Neural progenitor cell (in vitro differentiated cells): ENCODE data around the gene PPFIA1. TPM values are rescaled to one million over a fixed set of nuclear protein-coding genes. Genes with fewer than 3 reads are reported as not detected.

Source experiments
- DNase-seq: peaks from one replicate; pipeline ENCODE4 v3.0.0-alpha.2; 2016; ENCODE audit warnings: low spot score
- H2AFZ ChIP-seq: fragments of 200-600 bp; sonication (generic); replicated peaks from 2 replicates; pipeline ENCODE4 v1.6.1; 2016; ENCODE audit warnings: antibody characterized with exemption
- H3F3A ChIP-seq: fragments of 200-600 bp; sonication (generic); 2 replicates; pipeline ENCODE4 v1.6.1; 2016; ENCODE audit warnings: antibody characterized with exemption, low read depth
- H3K27ac ChIP-seq: fragments of 200-600 bp; sonication (generic); 2 replicates; pipeline ENCODE4 v1.5.1; 2016; ENCODE audit warnings: mild to moderate bottlenecking
- H3K27me3 ChIP-seq: fragments of 200-600 bp; sonication (generic); 2 replicates; pipeline ENCODE4 v1.6.1; 2016; ENCODE audit warnings: mild to moderate bottlenecking, moderate library complexity
- H3K36me3 ChIP-seq: fragments of 200-600 bp; sonication (generic); 2 replicates; pipeline ENCODE4 v1.5.1; 2016
- H3K4me1 ChIP-seq: fragments of 200-600 bp; sonication (generic); 2 replicates; pipeline ENCODE4 v1.6.1; 2016; ENCODE audit warnings: mixed run types
- H3K4me2 ChIP-seq: fragments of 200-600 bp; sonication (generic); 2 replicates; pipeline ENCODE4 v1.6.1; 2016
- H3K4me3 ChIP-seq: fragments of 200-600 bp; sonication (generic); 2 replicates; pipeline ENCODE4 v1.5.1; 2016
- H3K79me2 ChIP-seq: fragments of 200-600 bp; sonication (generic); 2 replicates; pipeline ENCODE4 v1.6.1; 2016; ENCODE audit warnings: low read depth
- H3K9ac ChIP-seq: fragments of 200-600 bp; sonication (generic); 2 replicates; pipeline ENCODE4 v1.6.1; 2016
- H3K9me3 ChIP-seq: fragments of 200-600 bp; sonication (generic); 2 replicates; pipeline ENCODE4 v1.5.1; 2016; ENCODE audit warnings: low read depth
- H4K20me1 ChIP-seq: fragments of 200-600 bp; sonication (generic); 2 replicates; pipeline ENCODE4 v1.6.1; 2016; ENCODE audit warnings: low read depth
- H3K27ac Mint-ChIP-seq: 3 replicates; pipeline ENCODE4 v1.8.0; 2021; ENCODE audit warnings: mixed read lengths
- H3K27me3 Mint-ChIP-seq: 2 replicates; pipeline ENCODE4 v1.8.0; 2022; ENCODE audit warnings: low read depth, mild to moderate bottlenecking, inconsistent platforms, moderate library complexity, mixed read lengths; ENCODE audit not compliant: insufficient read depth
- H3K36me3 Mint-ChIP-seq: 3 replicates; pipeline ENCODE4 v1.8.0; 2021; ENCODE audit warnings: mixed read lengths
- H3K4me1 Mint-ChIP-seq: 3 replicates; pipeline ENCODE4 v1.8.0; 2021; ENCODE audit warnings: mixed read lengths
- H3K4me3 Mint-ChIP-seq: 3 replicates; pipeline ENCODE4 v1.8.0; 2021; ENCODE audit warnings: mild to moderate bottlenecking, moderate library complexity, mixed read lengths
- H3K9me3 Mint-ChIP-seq: 3 replicates; pipeline ENCODE4 v1.8.0; 2020; ENCODE audit warnings: mixed read lengths
- EZH2 ChIP-seq: fragments of 200-600 bp; sonication (generic); IDR thresholded peaks from 2 replicates; pipeline ENCODE4 v1.6.1; 2017; ENCODE audit warnings: antibody characterized with exemption, mild to moderate bottlenecking, moderate library complexity
- EZH2phosphoT487 ChIP-seq: fragments of 200-600 bp; sonication (generic); IDR thresholded peaks from 2 replicates; pipeline ENCODE4 v1.6.1; 2017; ENCODE audit warnings: antibody characterized with exemption
- total RNA-seq: library from RNA; depleted of rRNA; stranded (reverse); fragments of >200 nt; gene quantifications from 2 replicates; pipeline ENCODE4 v1.2.3, GENCODE V29; 2015; ENCODE audit warnings: low replicate concordance
- TF ChIP-seq, protein P1 (sequence below): fragments of 200-600 bp; sonication (generic); IDR thresholded peaks from 2 replicates; pipeline ENCODE4 v1.5.1; 2017; ENCODE audit warnings: antibody characterized with exemption, mild to moderate bottlenecking

Gene PPFIA1
- total RNA-seq, 1 donor from 2014 or later: 42.6 TPM

DNA sequence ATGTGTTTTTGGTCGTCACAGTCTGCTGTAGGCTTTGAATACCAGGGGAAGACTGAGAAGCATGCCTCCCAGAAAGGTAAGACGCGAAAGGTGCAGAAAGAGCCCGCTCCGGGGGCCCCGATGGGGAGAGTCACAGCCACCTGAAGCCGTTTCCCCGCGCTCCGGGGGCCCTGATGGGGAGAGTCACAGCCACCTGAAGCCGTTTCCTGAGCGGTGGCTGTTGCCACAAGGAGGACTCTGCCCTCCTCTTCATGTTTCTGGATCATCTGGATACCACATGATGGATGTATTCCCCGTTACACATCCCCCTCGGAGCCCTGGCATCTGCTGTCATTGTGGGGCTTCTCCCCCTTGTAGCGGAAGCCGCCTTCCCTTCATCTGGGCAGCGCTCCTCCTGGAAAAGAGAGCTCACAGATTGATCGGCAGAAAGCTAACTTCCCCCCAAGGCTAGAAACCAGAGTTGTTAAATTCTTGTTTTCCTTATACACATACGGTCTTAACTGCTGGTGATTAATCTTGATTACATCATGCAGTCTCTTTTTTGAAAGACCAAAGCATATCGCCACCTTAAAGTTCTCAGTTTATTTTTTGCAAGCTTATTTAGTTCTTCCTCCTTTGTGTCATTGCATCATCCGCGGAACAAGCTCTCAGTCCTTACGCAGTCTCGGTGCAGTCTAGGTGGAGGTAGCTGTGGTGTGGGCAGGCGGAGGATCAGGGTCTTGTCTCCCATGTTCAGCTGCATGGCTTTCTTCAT lies 145.3 kb downstream of the PPFIA1 start:
- Histone ChIP-seq H3K9me3 (no peaks in the 10 kb centered on the region), H3F3A (no peaks in the 10 kb centered on the region), H3K27me3 (no peaks in the 10 kb centered on the region), H4K20me1 (no peaks in the 10 kb centered on the region), H3K36me3 (no peaks in the 10 kb centered on the region), H3K4me2 (no peak overlapping the region), H3K9ac (no peak overlapping the region), H3K79me2 (no peaks in the 10 kb centered on the region), H3K4me1 (no peaks in the 10 kb centered on the region), H2AFZ (no peak overlapping the region), H3K4me3 (no peak overlapping the region), H3K27ac (no peak overlapping the region)
- no peak for DNase-seq
- Mint-ChIP-seq H3K9me3 (no peaks in the 10 kb centered on the region), H3K27me3 (peaks cover 2% of the 10 kb centered on the region), H3K4me1 (peaks cover 4% of the 10 kb centered on the region), H3K4me3 (no peak overlapping the region), H3K27ac (no peak overlapping the region), H3K36me3 (peaks cover 33% of the 10 kb centered on the region)
- no peak for TF ChIP-seq EZH2
- TF ChIP-seq, protein P1, sequence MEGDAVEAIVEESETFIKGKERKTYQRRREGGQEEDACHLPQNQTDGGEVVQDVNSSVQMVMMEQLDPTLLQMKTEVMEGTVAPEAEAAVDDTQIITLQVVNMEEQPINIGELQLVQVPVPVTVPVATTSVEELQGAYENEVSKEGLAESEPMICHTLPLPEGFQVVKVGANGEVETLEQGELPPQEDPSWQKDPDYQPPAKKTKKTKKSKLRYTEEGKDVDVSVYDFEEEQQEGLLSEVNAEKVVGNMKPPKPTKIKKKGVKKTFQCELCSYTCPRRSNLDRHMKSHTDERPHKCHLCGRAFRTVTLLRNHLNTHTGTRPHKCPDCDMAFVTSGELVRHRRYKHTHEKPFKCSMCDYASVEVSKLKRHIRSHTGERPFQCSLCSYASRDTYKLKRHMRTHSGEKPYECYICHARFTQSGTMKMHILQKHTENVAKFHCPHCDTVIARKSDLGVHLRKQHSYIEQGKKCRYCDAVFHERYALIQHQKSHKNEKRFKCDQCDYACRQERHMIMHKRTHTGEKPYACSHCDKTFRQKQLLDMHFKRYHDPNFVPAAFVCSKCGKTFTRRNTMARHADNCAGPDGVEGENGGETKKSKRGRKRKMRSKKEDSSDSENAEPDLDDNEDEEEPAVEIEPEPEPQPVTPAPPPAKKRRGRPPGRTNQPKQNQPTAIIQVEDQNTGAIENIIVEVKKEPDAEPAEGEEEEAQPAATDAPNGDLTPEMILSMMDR: no peak
- no peak for TF ChIP-seq EZH2phosphoT487

DNA sequence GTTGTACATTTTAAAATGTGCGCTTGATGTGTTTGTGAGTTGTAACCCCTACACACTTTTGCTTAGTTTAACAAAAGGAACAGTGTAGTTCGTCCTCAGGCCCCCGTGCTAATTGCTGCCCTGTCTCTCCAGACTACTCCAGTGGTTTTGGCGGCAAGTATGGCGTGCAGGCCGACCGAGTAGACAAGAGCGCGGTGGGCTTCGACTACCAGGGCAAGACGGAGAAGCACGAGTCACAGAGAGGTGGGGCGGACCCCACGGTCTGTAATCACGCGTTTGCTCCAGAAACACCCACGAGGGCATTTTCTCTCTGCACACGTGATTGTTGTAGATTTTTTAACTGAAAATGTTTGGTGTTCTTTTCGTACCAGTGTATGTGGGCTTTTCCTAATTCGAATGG lies 146.4 kb downstream of the PPFIA1 start:
- TF ChIP-seq EZH2: no peak
- TF ChIP-seq, protein P1: no peak
- Mint-ChIP-seq H3K27me3 (peaks cover 2% of the 10 kb centered on the region), H3K9me3 (no peaks in the 10 kb centered on the region), H3K4me1 (peaks cover 4% of the 10 kb centered on the region), H3K4me3 (no peak overlapping the region), H3K27ac (no peak overlapping the region), H3K36me3 (peaks cover 32% of the 10 kb centered on the region)
- H3F3A ChIP-seq: no peaks in the 10 kb centered on the region
- DNase-seq: no peak
- H3K4me1 ChIP-seq: no peaks in the 10 kb centered on the region
- no peaks in the 10 kb centered on the region for H3K36me3 ChIP-seq
- H3K9ac ChIP-seq: no peak overlapping the region
- no peak overlapping the region for H3K27ac ChIP-seq
- no peaks in the 10 kb centered on the region for H4K20me1 ChIP-seq
- H3K4me3 ChIP-seq: no peak overlapping the region
- no peaks in the 10 kb centered on the region for H3K27me3 ChIP-seq
- H3K79me2 ChIP-seq: no peaks in the 10 kb centered on the region
- H2AFZ ChIP-seq: no peak overlapping the region
- no peak overlapping the region for H3K4me2 ChIP-seq
- no peaks in the 10 kb centered on the region for H3K9me3 ChIP-seq

DNA sequence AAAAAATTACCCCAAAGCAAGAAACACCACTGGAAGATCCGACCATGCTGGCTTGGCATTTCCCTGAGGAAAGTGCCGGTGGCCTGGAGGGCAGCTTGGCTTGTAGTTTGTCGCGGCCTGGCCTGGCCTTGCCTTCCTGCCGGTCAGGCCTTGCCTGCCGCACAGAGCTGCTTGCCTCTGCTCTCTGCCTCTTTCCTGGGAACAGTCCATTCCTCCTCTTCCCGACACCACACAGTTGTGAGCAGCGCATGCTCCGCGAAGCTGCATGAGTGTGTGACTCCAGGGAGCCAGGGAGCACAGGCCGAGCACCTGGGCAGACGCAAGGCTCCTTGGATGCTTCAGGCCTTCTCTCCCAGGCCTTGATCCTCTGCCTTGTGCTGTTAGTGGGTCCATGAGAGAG lies 147.6 kb downstream of the PPFIA1 start:
- H3K4me2 ChIP-seq: no peak overlapping the region
- H3K4me3 ChIP-seq: no peak overlapping the region
- H3K79me2 ChIP-seq: no peaks in the 10 kb centered on the region
- no peak overlapping the region for H3K9ac ChIP-seq
- H3K4me3 Mint-ChIP-seq: no peak overlapping the region
- no peaks in the 10 kb centered on the region for H3K9me3 ChIP-seq
- TF ChIP-seq EZH2 (no peak), EZH2phosphoT487 (no peak)
- TF ChIP-seq, protein P1: no peak
- H3K36me3 Mint-ChIP-seq: peaks cover 33% of the 10 kb centered on the region
- H3K27me3 Mint-ChIP-seq: peaks cover 4% of the 10 kb centered on the region
- no peaks in the 10 kb centered on the region for H3K4me1 ChIP-seq
- no peak overlapping the region for H3K27ac Mint-ChIP-seq
- H4K20me1 ChIP-seq: no peaks in the 10 kb centered on the region
- H3F3A ChIP-seq: no peaks in the 10 kb centered on the region
- no peaks in the 10 kb centered on the region for H3K36me3 ChIP-seq
- H3K27ac ChIP-seq: no peak overlapping the region
- H3K27me3 ChIP-seq: no peaks in the 10 kb centered on the region
- no peaks in the 10 kb centered on the region for H3K9me3 Mint-ChIP-seq
- no peak for DNase-seq
- H2AFZ ChIP-seq: no peak overlapping the region
- H3K4me1 Mint-ChIP-seq: peaks cover 4% of the 10 kb centered on the region
